ENCODE results near the gene PYY.
"Not testable (repeated sequence)": the region's sequence is repeated elsewhere in the genome, so short reads cannot be mapped to it uniquely, and the experiment has no call there.

The PYY gene

GRCh38 chr17:43945074-43945829 is 8.5 kb downstream of the PYY start:
- DNase-seq (ENCODE audit: low spot score) = no peak

- DNase-seq (ENCODE audit: low spot score) = no peak
Observed at GRCh38 chr17:43942051-43942685, 11.6 kb downstream of the PYY start, which contains the start of gene PPY. Gene PPY, minus strand, starts transcription at chr17:43942476. Its CDS starts 822 bp downstream, at chr17:43941654.

DNA sequence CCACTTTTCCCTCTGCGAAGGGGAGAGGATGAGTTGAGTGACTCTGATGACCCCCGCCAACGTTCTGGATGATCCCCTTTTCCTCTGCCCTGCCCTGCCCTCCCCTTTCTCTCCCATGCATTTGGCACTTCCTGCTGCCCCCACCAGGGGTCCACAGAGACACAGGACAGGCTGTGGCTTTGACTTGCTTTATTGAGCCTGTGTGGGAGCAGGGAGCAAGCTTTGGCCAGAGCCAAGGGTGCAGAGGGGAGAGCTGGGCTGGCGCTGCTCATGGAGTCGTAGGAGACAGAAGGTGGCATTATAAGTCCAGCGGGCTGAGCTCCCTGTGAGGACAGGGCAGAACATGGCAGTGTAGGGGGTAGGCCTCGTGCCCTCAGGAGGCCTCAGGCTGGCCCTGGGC is 13.1 kb downstream of the PYY start:
- peak; percentile 38 for DNase-seq (ENCODE audit: low spot score)

- no peak for DNase-seq (ENCODE audit: low spot score)
Observed at GRCh38 chr17:43939886-43940285, 13.9 kb downstream of the PYY start.

GRCh38 chr17:43939452-43939851 is 14.3 kb downstream of the PYY start:
- not testable (repeated sequence) for DNase-seq (ENCODE audit: low spot score)

DNA sequence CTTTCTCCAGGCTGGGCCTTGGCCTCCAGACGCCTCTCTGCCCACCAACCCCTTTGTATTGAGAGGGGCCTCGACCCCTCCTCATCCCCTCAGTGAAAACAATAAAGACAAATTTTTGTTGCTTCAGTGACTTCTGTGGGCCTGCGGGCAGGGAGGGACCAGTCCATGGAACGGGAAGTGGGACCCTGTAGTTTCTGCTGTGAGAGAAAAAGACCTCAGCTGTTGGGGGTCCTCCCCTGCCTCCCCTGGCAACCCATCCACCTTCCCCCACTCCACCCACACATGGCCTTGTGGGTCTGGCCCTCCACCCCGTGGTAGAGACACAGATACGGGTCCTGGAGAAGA is 14.9 kb downstream of the PYY start:
- no peak for DNase-seq (ENCODE audit: low spot score)

DNA sequence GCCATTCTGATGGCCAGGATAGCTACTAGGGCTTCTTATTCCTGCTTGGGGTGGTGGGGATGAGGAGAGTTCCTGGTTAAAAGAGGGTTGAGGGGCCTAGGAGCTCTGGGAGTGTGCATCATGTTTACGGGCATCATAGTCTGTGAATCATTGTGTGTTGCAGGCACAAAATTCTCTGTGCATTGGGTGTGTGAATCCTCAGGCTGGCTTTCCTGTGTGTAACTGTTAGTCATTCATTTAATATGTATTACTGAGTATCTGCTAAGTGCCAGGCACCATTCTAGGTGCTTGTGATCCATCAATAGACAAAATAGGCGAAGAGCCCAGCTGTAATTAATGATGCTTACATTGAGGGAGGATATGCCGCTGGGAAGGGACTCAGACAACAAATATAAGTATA is 17.3 kb downstream of the PYY start:
- peak; percentile 44 for DNase-seq (ENCODE audit: low spot score)

GRCh38 chr17:43935926-43936261 is 17.8 kb downstream of the PYY start:
- no peak for DNase-seq (ENCODE audit: low spot score)

- no peak for DNase-seq (ENCODE audit: low spot score)
Observed at GRCh38 chr17:43935204-43935925, 18.4 kb downstream of the PYY start.

DNA sequence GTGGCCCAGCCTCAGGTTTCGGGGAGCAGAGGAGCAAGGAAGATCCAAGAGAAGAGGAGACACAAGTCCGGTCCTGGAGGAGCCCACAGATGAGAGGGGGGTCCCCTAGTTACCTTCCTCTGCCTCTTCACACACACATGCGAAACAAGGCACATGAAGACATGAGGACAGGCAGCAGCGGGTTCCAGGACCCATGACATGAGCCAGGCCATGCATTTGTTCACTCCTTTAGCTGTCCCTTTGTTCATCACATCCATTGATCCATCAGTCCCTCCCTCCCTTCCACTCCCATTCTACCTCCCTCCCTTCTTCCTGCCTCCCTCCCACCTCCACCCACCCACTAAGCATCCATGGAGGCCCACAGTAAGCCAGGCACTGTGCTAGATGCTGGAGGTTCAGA is 20.8 kb downstream of the PYY start:
- DNase-seq (ENCODE audit: low spot score) = no peak

DNA sequence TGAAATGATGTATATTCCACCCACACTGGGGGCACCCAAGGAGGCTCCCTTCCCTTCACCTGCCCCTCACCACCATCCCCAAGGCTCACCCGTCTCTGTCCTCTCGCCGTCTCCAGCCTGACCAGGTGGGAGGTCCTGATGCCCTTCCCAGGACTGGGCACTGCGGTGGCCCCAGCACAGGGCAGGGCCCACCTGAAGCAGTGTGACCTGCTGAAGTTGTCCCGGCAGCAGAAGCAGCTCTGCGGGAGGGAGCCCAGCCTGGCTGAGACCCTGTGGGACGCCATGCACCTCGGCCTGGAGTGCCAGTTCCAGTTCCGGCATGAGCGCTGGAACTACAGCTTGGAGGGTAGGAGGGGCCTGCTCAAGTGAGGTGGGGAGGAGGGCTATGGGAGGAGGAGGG is 21.4 kb downstream of the PYY start:
- DNase-seq (ENCODE audit: low spot score) = no peak

DNA sequence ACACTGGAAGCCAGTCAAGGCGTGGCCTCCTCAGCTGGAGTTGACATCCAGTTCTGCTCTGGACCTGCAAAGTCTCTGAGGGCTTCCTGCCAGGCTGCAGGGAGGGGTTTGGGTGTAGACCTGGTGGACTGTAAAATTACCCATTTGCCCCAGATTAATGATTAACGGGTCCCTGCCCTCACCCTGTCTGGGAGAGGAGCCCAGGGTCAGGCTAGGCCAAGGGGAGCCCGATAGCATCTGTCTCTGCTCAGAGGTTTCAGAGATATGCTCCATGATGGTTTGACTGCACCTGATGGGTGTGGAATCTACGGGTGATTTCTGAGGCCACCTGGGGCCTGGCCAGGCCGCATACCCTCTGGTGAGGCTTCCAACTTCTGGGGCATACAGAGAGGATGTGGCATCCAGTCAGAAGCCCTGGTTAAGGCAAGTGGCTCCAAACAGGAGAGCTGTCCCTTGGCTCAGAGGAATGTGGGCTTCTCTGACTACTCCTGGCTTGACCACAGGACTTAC is 22.6 kb downstream of the PYY start:
- DNase-seq (ENCODE audit: low spot score) = no peak

GRCh38 chr17:43928609-43929008 is 25.1 kb downstream of the PYY start:
- DNase-seq (ENCODE audit: low spot score) = no peak

GRCh38 chr17:43927929-43928328 is 25.8 kb downstream of the PYY start:
- not testable (repeated sequence) for DNase-seq (ENCODE audit: low spot score)

DNA sequence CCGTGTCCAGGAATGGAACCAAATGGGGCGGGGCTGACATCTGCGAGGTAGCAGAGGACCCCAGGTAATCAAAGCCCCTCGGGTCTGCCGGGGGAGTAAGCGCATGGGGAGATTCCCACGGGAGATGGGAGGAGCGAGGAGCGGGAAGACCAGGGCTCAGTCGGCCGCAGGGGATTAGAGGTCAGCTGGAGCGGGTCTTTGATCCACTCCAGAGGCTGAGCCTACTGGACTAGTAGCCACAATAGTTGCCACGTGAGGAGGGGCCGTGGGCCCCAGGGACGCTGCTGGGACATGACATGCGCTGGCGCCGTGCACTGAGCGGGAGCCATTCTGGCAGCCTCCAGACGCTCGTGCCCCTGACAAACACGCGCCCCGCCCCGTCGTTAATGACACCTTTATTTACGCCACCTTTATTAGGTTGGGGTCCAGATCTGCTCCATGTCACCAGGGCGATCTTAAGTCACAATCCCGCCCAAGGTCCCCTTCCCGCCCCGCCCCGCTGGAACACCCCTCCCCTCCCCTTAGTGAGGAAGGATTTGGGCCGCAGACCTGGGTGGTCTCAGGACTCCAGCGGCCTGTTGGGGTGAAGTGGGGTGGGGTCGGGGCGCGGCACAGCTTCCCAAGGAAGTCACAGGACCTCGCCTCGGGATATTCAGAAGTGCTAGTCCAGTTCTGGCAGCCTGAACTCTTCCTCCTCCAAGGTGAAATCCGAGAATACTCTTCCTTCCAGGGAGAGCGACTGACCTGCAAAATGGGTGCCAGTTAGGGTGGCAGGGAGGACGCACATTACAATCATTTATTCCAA is 26.5 kb downstream of the PYY start:
- peak; percentile 39 for DNase-seq (ENCODE audit: low spot score)

- no peak for DNase-seq (ENCODE audit: low spot score)
Observed at GRCh38 chr17:43924558-43924957, 29.2 kb downstream of the PYY start.

DNA sequence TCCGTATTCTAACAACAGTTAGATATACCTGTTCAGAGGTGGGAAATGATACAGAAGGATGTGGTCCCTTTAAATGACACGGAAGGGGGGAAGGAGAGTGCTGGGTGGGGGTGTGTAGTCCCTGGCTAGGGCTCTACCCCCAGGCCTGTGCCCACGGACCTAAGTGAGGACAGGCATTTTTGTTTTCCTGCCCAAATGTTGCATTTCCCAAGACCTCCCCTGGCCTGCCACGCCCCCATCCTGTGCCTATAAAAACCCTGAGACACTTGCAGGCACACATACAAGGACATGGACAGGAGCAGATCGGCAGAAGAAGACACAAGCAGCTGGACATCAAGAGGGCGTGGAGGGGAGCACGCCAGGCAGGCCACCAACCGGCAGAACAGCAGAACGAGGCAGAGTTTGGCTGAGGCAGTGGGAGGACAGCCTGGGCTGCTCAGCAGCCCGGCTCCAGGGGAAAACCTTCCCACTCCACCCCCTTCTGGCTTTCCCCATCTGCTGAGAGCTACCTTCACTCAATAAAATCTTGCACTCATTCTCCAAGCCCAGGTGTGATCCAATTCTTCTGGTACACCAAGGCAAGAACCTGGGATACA is 33.1 kb downstream of the PYY start:
- no peak for DNase-seq (ENCODE audit: low spot score)

GRCh38 chr17:43918026-43918389 is 35.7 kb downstream of the PYY start:
- no peak for DNase-seq (ENCODE audit: low spot score)

DNA sequence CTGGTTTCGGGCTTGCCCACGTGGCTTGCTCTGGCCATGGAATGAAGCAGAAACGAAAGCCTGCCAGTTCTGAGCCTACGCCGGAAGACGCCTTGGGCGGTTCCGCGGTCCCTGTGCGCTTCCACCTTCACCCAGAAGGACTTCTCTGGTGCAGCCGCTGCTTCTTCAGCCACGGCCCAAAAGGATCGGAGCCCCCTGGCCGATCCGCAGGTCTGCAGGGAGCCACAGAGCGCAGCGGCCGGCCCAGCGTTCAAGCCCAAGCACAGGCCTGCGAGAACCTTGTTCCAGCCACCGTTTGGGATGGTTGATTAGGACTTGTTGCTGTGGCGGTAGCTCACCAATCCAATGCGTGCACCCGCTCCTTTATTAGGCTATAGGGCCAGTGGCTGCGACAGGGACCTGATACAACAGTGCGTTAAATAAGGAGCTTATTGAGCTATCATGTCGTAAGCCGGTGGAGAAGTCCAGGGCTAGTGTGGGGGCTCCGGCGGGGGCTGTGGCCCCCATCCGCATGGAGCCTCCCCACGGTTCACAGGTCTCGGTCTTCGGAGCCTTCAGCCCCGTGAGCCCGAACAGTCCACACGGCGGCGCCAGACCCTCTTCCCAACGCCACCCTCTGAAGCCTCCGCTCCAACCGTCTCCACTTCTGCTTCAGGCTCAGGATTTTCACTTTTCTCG is 36.3 kb downstream of the PYY start:
- DNase-seq (ENCODE audit: low spot score) = peak; percentile 61

GRCh38 chr17:43917016-43917347 is 36.8 kb downstream of the PYY start:
- no peak for DNase-seq (ENCODE audit: low spot score)

GRCh38 chr17:43916385-43916784 is 37.4 kb downstream of the PYY start:
- DNase-seq (ENCODE audit: low spot score) = no peak
